Activated CD4-positive, alpha-beta T cell treated with anti-CD3 and anti-CD28 coated beads for 1 hour (primary cell): ENCODE results near the gene TTLL5.

Experiments
- DNase-seq: peaks from one replicate; pipeline ENCODE4 v3.0.0-alpha.2; 2020

TTLL5 gene

DNA sequence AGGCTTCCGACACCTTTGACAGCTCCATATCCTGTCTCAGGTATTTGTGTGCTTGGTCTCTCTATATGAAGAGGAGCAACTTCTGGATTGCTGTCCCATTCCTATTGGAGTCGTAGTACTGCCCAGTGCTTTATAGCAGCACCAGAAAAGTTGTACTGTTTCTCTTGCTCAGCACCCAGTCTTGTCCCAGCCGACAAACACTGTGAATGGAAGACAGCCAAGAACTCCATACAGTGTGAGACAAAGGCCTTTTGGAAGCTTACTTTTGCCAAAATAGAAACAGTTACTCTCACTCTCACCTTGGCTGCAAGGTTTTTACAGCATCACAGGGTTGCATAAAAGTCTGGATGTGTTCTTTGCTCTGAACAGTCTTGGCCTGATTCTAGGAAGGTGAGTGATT lies 215.5 kb downstream of the TTLL5 start:
- DNase-seq: no peak

DNA sequence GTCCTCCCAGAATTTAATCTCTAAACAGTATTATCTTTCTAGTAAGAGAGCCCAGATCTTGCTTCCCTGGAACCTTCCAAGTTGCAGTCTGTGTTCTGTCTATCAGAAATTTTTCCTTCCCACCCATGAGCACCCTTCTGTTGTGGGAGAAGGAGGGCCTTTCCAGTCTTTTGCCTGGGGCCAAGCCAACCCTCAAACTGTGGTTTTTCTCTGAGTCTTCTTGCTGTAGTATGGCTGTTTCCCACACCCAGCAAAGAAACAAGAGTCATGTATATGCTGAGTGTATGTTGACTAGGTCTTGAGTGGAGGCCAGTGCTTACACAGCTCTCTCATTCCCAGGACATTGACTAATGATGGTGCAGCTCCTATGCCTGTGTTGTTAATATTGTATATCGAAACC lies 216.2 kb downstream of the TTLL5 start:
- no peak for DNase-seq

- DNase-seq: no peak
These were observed 216.8 kb downstream of the TTLL5 start for GRCh38 chr14:75877884-75878283.

DNA sequence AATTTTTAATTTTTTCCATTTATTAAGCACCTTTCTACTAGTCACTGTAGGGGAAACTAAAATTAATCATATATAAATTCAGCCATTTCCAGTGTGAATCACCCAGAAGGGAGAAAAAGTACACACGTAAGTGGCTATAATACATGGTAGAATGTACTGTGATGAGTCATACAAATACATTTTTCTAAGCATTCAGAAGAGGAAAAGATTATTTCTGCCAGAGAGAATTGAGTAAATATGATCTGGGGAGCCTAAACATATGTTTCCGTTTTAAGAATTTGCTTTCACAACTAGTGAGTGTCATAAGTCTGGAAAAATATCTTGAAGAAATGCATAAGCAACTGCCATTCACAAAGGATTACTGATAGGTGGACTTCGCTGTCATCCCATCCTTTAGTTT lies 218.0 kb downstream of the TTLL5 start:
- no peak for DNase-seq

DNA sequence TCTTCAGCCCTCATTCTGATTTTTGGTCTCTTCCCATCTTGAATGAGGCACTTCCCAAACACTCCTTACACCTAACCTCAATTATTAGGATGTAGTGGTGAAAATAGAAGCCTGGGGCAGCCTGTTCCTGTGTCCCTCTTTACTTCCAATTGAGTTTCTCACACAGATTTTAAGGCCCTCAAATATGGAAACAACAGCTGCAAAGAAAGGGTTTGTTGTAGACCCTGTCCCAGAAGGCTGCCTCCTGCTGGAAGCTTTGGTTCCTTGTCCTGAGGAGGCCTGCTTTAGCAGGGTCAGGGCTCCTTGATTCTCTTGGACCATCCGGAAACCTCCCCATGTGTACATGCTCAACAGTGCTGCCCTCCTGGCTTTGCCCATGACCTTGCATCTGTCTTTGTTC lies 219.5 kb downstream of the TTLL5 start:
- no peak for DNase-seq

DNA sequence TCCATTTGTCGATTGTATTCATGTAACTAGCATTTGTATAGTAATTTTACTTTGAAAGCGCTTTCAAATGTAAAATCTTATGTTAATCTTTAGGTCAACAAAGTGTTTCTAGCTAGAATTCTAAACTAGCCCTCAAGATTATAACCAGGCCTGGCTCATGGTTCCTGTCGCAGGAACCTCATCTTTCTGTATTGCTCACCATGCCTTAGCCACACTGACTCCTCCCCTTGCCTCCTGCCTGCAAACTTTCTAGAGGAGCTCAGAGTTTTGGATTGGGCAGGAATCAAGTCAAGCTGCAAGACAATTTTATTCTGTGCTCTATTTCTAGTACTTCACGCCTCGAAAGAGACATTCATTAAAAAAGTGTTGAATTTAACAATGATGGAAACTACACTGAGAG lies 220.9 kb downstream of the TTLL5 start:
- DNase-seq: no peak

DNA sequence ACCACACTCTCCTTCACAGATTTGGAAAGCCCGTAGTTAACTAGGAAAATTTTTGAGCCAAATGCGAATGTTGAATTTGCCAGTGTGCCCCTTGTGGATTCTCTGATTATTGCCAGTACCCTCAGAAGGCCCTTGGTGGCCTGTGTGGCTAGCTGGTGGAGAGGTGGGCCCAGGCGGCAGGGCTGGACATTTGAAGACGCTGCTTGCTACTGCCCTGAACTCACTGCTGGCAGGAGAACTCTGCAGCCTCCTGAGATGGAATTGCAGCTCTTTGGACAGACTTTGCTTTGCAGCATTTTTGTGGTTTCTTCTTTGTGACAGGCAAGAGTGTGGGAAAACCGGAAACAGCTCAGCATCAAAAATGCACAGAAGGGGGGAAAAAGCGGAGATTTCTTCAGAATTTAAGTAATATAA lies 223.2 kb downstream of the TTLL5 start:
- DNase-seq: no peak

DNA sequence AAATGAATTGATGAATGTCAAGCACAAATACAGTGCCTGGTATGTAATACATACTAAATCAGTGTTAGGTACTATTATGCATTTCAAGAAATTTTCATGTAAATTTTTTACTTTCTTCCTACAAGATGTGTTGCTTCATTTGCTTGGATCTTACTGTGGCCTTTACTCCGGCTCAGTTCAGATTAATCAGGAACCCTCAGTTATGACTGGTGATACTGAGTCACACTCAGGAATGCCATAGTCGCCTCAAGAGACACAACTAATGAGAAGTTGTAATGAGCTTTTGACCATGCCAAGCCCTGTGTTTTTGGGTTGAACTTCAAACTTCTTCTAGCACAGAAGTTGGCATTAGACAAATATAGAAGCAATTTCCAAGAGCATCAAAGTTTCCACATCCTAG lies 224.8 kb downstream of the TTLL5 start:
- no peak for DNase-seq

- DNase-seq: no peak
These were observed 225.7 kb downstream of the TTLL5 start for GRCh38 chr14:75886636-75887348.

- no peak for DNase-seq
These were observed 227.9 kb downstream of the TTLL5 start for GRCh38 chr14:75888945-75889344.

- DNase-seq: no peak
These were observed 235.3 kb downstream of the TTLL5 start for GRCh38 chr14:75896341-75896740.

GRCh38 chr14:75904311-75904710 lies 243.3 kb downstream of the TTLL5 start:
- DNase-seq: no peak

- DNase-seq: no peak
These were observed 244.3 kb downstream of the TTLL5 start for GRCh38 chr14:75905147-75905904.

DNA sequence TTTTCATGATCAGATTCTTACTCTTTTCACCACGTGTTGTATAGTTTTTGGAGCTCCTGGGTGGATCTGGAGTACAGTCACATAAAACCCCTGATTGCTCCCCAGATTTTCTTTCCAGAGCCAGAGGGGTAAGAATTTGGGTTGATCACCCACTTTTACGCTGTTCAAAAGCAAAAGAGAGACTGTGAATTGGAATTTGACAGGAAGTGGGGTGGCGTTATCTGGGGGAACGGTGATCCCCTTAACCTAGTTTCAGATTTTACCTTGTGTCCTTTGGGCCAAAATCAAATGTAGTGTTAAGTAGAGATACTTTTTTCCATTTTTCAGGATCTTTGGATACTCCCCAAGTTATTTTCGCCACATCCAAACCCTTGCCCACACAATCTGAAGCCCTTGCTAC lies 245.2 kb downstream of the TTLL5 start:
- DNase-seq: no peak

DNA sequence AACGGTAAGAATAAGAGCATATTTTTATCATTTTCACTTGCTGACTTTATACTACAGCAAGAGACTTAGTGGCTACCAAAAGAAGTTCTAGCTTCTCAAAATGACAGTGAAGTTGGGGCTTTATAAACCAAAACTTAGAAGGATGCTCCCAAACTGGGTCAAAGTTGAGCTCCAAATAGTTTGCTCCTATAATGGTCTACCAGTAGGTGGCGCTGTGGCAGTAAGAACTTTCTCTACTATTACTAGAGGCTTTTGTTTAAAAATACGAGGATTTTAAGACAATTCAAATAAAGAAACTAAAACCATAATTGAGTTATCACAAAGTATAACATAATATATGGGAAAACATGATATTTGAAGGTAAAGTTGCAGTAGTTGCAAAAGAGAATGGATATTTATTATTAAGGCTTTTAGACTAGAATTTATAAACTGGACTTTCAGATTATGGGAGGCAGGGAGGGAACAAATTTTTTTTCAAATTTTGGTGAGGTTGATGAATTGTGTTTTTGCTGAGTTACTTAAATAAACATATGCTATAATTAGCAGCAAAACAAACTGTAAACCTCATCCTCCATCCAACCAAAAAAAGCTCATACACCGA lies 245.7 kb downstream of the TTLL5 start:
- peak; percentile 34 for DNase-seq

DNA sequence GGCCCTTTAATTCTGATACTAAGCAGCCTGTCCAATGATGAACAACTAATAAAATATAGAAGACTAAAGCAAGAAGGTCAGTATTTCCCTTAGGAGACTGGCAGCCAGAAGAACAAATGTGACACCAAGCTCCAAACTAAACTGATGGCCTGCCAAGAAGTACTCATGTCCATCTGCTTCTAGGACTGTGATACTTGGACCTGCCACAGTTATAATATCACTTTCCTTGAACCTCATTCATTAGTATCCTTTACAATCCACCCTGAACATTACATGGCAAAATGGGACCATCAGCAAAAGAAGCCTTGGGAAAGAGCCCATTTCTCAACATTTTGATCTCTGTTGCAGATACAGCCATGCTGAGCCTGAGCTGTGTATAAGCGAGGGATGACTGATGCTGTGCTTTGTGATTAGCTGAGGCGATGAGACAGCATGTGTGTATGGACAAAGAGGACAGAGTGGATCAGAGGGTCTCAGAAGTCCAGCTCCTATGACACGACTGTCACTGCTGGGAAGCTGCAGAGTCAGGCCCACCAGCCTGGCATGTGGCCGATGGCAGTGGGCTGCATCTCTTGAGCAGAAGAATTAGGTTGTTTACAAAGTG lies 246.8 kb downstream of the TTLL5 start:
- DNase-seq: no peak

DNA sequence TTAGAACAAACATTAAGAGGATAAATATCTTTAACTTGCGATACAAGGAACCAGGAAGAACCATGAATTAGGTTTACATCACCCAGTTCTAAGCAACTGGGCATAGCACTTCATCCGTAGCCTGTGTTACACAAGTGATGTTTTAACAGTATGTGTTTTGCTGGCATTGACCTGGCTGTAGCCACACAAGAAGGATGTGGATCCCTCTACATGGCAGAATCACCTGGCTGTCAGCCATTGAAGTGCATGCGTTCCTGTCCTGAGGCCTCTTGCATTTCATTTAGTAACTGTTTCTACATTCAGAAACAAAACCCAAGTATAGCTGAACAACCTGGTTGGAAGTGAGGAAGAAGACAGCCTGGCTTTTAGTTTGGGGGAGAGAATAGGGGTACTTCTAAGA lies 248.6 kb downstream of the TTLL5 start:
- no peak for DNase-seq

- DNase-seq: no peak
These were observed 249.0 kb downstream of the TTLL5 start for GRCh38 chr14:75910048-75910447.

- no peak for DNase-seq
These were observed 250.8 kb downstream of the TTLL5 start for GRCh38 chr14:75911883-75912282.

DNA sequence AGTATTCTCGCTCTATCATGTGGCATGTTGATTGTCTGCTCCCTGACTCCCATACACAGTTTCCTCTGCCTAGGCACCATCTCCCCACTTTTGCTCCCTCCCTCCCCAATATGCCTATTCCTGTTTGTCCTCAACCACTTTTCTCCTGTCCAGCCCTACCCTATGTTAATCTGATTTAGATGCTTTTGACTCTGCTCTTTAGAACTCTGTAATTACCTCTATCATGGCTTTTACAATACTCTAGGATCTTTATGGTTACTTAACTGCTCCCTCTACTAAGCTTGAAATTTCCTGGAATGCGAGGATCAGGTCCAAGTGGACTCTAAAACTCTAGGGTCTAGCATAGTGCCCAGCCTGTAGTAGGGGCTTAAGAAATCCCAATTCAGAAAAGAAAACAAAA lies 252.1 kb downstream of the TTLL5 start:
- no peak for DNase-seq

- DNase-seq: no peak
These were observed 254.0 kb downstream of the TTLL5 start for GRCh38 chr14:75915045-75915444.

GRCh38 chr14:75917322-75917945 lies 256.4 kb downstream of the TTLL5 start:
- DNase-seq: no peak

DNA sequence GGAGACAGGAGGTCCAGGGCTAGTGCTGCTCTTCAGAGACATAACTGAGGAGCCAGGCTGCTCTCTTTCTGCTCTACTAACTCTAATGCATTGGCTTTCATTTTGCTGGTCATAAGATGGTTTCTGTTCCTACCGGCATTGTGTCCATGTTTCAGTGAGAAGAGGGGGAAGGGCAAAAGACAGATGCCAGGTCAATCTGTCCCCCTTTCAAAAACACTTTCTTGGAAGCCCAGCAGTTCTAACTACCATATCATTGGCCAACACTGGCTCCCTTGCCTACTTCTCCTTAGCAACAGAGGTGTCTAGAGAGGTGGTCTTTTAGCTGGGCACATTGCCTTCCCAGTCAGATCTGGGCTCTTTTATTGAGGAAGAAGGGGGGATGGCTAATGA lies 256.9 kb downstream of the TTLL5 start:
- no peak for DNase-seq
